Activated naive CD8-positive, alpha-beta T cell treated with anti-CD3 and anti-CD28 coated beads, Interleukin-2, amount 50 U/mL, for 24 hours (primary cell): ENCODE data around the gene GOLGA8O.
"Not testable (repeated sequence)": the region's sequence is repeated elsewhere in the genome, so short reads cannot be mapped to it uniquely, and the experiment has no call there.

Experiments
- ATAC-seq: fragments of 150-1000 bp; cut with Tn5 transposase; one replicate; pipeline ENCODE4 v1.10.0; 2021
- DNase-seq: peaks from one replicate; pipeline ENCODE4 v3.0.0; 2021
- H3K27ac Mint-ChIP-seq: one replicate; pipeline ENCODE4 v1.8.0; 2021; ENCODE audit warnings: mild to moderate bottlenecking, mixed read lengths
- H3K27me3 Mint-ChIP-seq: one replicate; pipeline ENCODE4 v1.8.0; 2021; ENCODE audit warnings: mixed read lengths
- H3K36me3 Mint-ChIP-seq: one replicate; pipeline ENCODE4 v1.8.0; 2021; ENCODE audit warnings: low read depth, mixed read lengths
- H3K4me1 Mint-ChIP-seq: one replicate; pipeline ENCODE4 v1.8.0; 2021; ENCODE audit warnings: mixed read lengths
- H3K4me3 Mint-ChIP-seq: one replicate; pipeline ENCODE4 v1.8.0; 2021; ENCODE audit warnings: mild to moderate bottlenecking, moderate library complexity, mixed read lengths
- H3K9me3 Mint-ChIP-seq: one replicate; pipeline ENCODE4 v1.8.0; 2021; ENCODE audit warnings: mixed read lengths

GOLGA8O gene

GRCh38 chr15:32455534-32455933, at the start of gene GOLGA8O:
GOLGA8O (minus strand) TSS chr15:32455634; CDS start chr15:32455536, 98 bp downstream.
- ATAC-seq, H3K9me3 Mint-ChIP-seq, H3K27ac Mint-ChIP-seq, H3K4me3 Mint-ChIP-seq, DNase-seq, H3K4me1 Mint-ChIP-seq, H3K36me3 Mint-ChIP-seq, H3K27me3 Mint-ChIP-seq: not testable (repeated sequence)

- ATAC-seq, H3K36me3 Mint-ChIP-seq, H3K27me3 Mint-ChIP-seq, H3K4me1 Mint-ChIP-seq, H3K9me3 Mint-ChIP-seq, H3K4me3 Mint-ChIP-seq, H3K27ac Mint-ChIP-seq, DNase-seq: not testable (repeated sequence)
These were observed 48.8 kb upstream of the GOLGA8O start for GRCh38 chr15:32504152-32504811.

- not testable (repeated sequence) for H3K4me1 Mint-ChIP-seq, DNase-seq, H3K27ac Mint-ChIP-seq, H3K36me3 Mint-ChIP-seq, H3K4me3 Mint-ChIP-seq, H3K27me3 Mint-ChIP-seq, ATAC-seq, H3K9me3 Mint-ChIP-seq
These were observed 47.5 kb upstream of the GOLGA8O start for GRCh38 chr15:32502946-32503345.

GRCh38 chr15:32492768-32493167, 37.3 kb upstream of the GOLGA8O start:
- H3K27me3 Mint-ChIP-seq, ATAC-seq, DNase-seq, H3K4me3 Mint-ChIP-seq, H3K9me3 Mint-ChIP-seq, H3K36me3 Mint-ChIP-seq, H3K27ac Mint-ChIP-seq, H3K4me1 Mint-ChIP-seq: not testable (repeated sequence)

GRCh38 chr15:32486474-32486873, 31.0 kb upstream of the GOLGA8O start:
- H3K27ac Mint-ChIP-seq, ATAC-seq, DNase-seq, H3K36me3 Mint-ChIP-seq, H3K9me3 Mint-ChIP-seq, H3K27me3 Mint-ChIP-seq, H3K4me1 Mint-ChIP-seq, H3K4me3 Mint-ChIP-seq: not testable (repeated sequence)

- not testable (repeated sequence) for H3K4me3 Mint-ChIP-seq, H3K27ac Mint-ChIP-seq, H3K4me1 Mint-ChIP-seq, ATAC-seq, H3K27me3 Mint-ChIP-seq, H3K36me3 Mint-ChIP-seq, DNase-seq, H3K9me3 Mint-ChIP-seq
These were observed 27.9 kb upstream of the GOLGA8O start for GRCh38 chr15:32483377-32483776.

GRCh38 chr15:32481683-32482082, 26.2 kb upstream of the GOLGA8O start:
- ATAC-seq, DNase-seq, H3K27ac Mint-ChIP-seq, H3K4me3 Mint-ChIP-seq, H3K36me3 Mint-ChIP-seq, H3K9me3 Mint-ChIP-seq, H3K4me1 Mint-ChIP-seq, H3K27me3 Mint-ChIP-seq: not testable (repeated sequence)

- not testable (repeated sequence) for DNase-seq, ATAC-seq, H3K4me1 Mint-ChIP-seq, H3K4me3 Mint-ChIP-seq, H3K27me3 Mint-ChIP-seq, H3K27ac Mint-ChIP-seq, H3K36me3 Mint-ChIP-seq, H3K9me3 Mint-ChIP-seq
These were observed 12.6 kb upstream of the GOLGA8O start for GRCh38 chr15:32468076-32468475.

- not testable (repeated sequence) for H3K36me3 Mint-ChIP-seq, H3K9me3 Mint-ChIP-seq, H3K27me3 Mint-ChIP-seq, H3K27ac Mint-ChIP-seq, H3K4me1 Mint-ChIP-seq, H3K4me3 Mint-ChIP-seq, DNase-seq
- peak; percentile 57 for ATAC-seq
These were observed 14.9 kb downstream of the GOLGA8O start for GRCh38 chr15:32440445-32440977.

- not testable (repeated sequence) for H3K9me3 Mint-ChIP-seq, DNase-seq, H3K27me3 Mint-ChIP-seq, H3K27ac Mint-ChIP-seq, H3K36me3 Mint-ChIP-seq, H3K4me3 Mint-ChIP-seq, H3K4me1 Mint-ChIP-seq
- peak; percentile 70 for ATAC-seq
These were observed 21.1 kb downstream of the GOLGA8O start for GRCh38 chr15:32434102-32434963.

- ATAC-seq, result peak; percentile 36
These were observed 27.8 kb downstream of the GOLGA8O start for GRCh38 chr15:32427635-32428034.

GRCh38 chr15:32426511-32426910, 28.9 kb downstream of the GOLGA8O start:
- not testable (repeated sequence) for H3K4me1 Mint-ChIP-seq, H3K4me3 Mint-ChIP-seq, DNase-seq, H3K27ac Mint-ChIP-seq, H3K9me3 Mint-ChIP-seq, ATAC-seq, H3K36me3 Mint-ChIP-seq, H3K27me3 Mint-ChIP-seq

More at GRCh38 chr15:32427635-32428034, 27.8 kb downstream of the GOLGA8O start:
- not testable (repeated sequence) for H3K4me1 Mint-ChIP-seq, H3K36me3 Mint-ChIP-seq, H3K9me3 Mint-ChIP-seq, DNase-seq, H3K4me3 Mint-ChIP-seq, H3K27ac Mint-ChIP-seq, H3K27me3 Mint-ChIP-seq

GRCh38 chr15:32407903-32408302, 47.5 kb downstream of the GOLGA8O start:
- not testable (repeated sequence) for H3K9me3 Mint-ChIP-seq, H3K4me3 Mint-ChIP-seq, H3K27ac Mint-ChIP-seq, H3K27me3 Mint-ChIP-seq, H3K36me3 Mint-ChIP-seq, DNase-seq, ATAC-seq, H3K4me1 Mint-ChIP-seq

GRCh38 chr15:32403192-32403591, 52.2 kb downstream of the GOLGA8O start, which contains the start of gene GOLGA8K:
GOLGA8K (minus strand) TSS chr15:32403292; CDS start chr15:32403194, 98 bp downstream.
- H3K27ac Mint-ChIP-seq, ATAC-seq, H3K36me3 Mint-ChIP-seq: not testable (repeated sequence)

GRCh38 chr15:32396522-32396921, 58.9 kb downstream of the GOLGA8O start:
- DNase-seq, H3K27ac Mint-ChIP-seq, H3K4me3 Mint-ChIP-seq: not testable (repeated sequence)

More at GRCh38 chr15:32403192-32403591, 52.2 kb downstream of the GOLGA8O start, which contains the start of gene GOLGA8K:
- not testable (repeated sequence) for H3K27me3 Mint-ChIP-seq, H3K4me3 Mint-ChIP-seq, H3K4me1 Mint-ChIP-seq, DNase-seq, H3K9me3 Mint-ChIP-seq

More at GRCh38 chr15:32396522-32396921, 58.9 kb downstream of the GOLGA8O start:
- not testable (repeated sequence) for H3K9me3 Mint-ChIP-seq, H3K36me3 Mint-ChIP-seq, ATAC-seq, H3K4me1 Mint-ChIP-seq, H3K27me3 Mint-ChIP-seq
